ENCODE measurements around the gene WDR82.

The WDR82 gene

DNA sequence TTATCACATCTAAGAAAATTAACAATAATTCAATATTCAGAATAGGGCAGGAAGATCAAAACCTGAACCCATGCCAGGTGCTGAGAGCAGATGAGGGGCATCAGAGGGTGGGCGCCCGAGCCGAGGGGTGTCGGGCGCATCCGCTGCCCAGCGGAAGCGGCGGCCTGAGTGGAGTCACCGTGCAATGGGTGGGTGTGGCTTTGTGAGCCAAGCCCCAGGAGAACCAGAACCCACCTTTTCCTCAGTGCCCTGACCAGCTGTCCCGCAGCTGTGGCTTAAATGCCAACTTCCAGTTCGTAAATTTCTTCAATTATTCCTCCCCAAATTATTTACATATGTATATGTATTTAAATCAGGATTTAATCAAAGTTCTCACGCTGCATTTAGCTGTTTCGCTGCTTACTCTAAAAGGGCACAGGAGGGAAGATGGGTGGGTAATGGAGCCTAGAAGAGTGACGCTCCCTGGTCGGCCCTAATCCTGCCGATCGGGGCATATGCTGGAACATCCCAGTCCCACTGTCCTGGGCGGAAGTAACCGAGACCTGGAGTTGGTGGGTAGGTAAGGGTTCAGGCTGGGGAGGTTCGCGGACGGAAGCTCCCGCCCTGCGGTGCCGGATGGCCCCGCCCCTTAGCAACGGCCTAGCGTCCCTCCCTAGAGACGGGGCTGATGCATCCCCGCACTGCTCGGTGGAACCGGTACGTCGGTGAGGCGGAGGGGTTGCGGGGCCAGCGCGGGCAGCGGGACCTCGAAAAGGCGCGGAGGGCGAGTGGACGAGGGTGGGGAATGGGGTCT is 39.0 kb upstream of the WDR82 start:
- peak overlapping the region; percentile 78 for H3K4me3 ChIP-seq (ENCODE audit: low read length)
- H3K27me3 ChIP-seq (ENCODE audit: insufficient read depth, low read length): peaks cover 24% of the 10 kb centered on the region
- H3K27ac ChIP-seq (ENCODE audit: low read length): no peak overlapping the region
- no peaks in the 10 kb centered on the region for H3K9me3 ChIP-seq (ENCODE audit: insufficient read depth, low read depth, low read length)
- no peaks in the 10 kb centered on the region for H3K36me3 ChIP-seq (ENCODE audit: insufficient read depth, low read depth, low read length)
- no peaks in the 10 kb centered on the region; the same call in 1 of the 2 replicates for H3K4me1 ChIP-seq (ENCODE audit: insufficient read depth, low read length)
- H3K9ac ChIP-seq (ENCODE audit: low read depth, low read length): peak overlapping the region; percentile 26; the same call in 1 of the 2 replicates

DNA sequence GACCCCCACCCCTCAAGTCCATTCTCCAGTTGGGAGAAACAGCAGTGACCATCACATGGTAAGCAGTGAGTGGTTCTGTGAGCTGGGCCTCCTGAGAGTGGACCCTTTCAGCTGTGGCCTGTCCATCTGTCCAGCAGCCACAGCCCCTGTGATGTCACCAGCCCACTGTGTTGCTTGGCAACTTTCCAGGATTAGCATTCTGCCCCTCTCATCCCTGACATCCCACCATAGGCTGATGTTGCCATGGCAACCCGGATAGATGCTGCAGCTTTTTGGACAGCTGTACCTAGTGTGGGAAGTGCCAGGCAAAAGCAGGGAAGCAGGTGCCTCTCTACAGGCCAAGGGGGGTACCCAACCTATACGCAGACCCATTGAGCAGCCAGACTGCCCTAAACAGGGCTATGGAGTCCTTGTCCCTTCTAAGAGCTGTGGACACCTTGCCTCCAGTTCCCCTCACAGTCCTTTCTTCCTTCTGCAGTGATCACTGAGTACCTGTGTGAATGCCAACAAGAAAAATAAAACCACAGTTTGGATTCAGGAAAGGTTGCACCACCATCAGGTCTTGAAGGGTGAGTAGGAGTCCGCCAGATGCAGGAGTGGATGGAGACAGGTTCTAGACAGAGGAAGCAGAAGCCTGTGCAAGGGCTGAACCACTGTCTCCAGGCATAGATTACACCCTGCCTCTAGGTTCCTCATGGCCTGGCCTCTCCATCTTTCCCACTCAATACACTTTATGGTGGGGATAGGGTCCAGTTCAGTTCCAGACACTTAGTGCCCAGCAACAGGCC is 37.7 kb upstream of the WDR82 start, which contains the start of gene DNAH1:
TSS of gene DNAH1 (plus strand) at position 343 of the 788 bp plus-strand sequence. CDS start 6,124 bp downstream, outside the sequence.
- Histone ChIP-seq H3K27ac (ENCODE audit: low read length) (no peak within 1 kb of the TSS), H3K9me3 (ENCODE audit: insufficient read depth, low read depth, low read length) (no peaks in the 10 kb centered on the region), H3K4me1 (ENCODE audit: insufficient read depth, low read length) (no peaks in the 10 kb centered on the region; the same call in 1 of the 2 replicates), H3K9ac (ENCODE audit: low read depth, low read length) (no peak within 1 kb of the TSS; the same call in 1 of the 2 replicates), H3K4me3 (ENCODE audit: low read length) (peak within 1 kb of the TSS; percentile 78; the same call in 1 of the 2 replicates), H3K27me3 (ENCODE audit: insufficient read depth, low read length) (peaks cover 24% of the 10 kb centered on the region), H3K36me3 (ENCODE audit: insufficient read depth, low read depth, low read length) (no peaks in the 10 kb centered on the region)

DNA sequence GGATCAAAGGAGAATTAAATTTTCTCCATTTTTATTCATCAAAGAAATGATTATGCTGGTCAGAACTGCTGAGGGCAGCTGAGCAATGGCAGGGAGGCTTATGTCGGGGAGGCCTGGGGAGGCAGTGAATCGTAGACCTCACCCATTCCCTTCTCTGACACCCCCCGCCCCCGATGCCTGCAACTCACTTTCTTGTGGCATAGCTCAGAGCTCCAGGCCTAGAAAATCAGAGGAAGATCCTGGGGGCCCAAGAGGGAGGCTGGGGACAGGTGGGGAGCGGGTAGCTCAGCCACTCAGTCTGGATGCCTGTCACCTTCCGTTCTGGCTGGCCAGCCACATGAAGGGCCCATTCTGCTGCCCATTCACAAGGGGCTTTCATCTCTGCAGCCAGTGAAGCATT is 36.6 kb upstream of the WDR82 start:
- no peak overlapping the region for H3K4me3 ChIP-seq (ENCODE audit: low read length)
- H3K9ac ChIP-seq (ENCODE audit: low read depth, low read length): no peak overlapping the region
- peaks cover 22% of the 10 kb centered on the region for H3K27me3 ChIP-seq (ENCODE audit: insufficient read depth, low read length)
- H3K4me1 ChIP-seq (ENCODE audit: insufficient read depth, low read length): no peaks in the 10 kb centered on the region; the same call in 1 of the 2 replicates
- H3K9me3 ChIP-seq (ENCODE audit: insufficient read depth, low read depth, low read length): no peaks in the 10 kb centered on the region
- no peaks in the 10 kb centered on the region for H3K36me3 ChIP-seq (ENCODE audit: insufficient read depth, low read depth, low read length)
- H3K27ac ChIP-seq (ENCODE audit: low read length): no peak overlapping the region

DNA sequence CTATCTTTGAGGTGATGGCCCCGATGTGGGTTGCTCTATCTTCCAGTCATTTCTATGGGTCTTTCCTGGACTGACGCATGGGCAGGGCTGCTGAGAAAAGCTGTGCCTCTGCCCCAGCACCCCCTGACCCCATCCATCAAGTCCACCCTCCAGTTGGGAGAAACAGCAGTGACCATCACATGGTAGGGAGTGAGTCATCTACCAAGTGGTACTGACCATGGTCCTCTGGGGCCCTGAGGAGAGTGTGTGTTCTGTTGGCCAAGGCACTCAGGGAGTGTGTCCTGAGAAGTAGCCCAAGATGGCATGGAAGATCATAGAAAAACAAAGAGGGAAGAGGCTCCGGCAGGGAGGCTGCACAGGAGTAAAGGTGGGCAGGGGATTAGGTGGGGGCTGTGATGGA is 36.0 kb upstream of the WDR82 start:
- Histone ChIP-seq H3K27ac (ENCODE audit: low read length) (no peak overlapping the region), H3K9me3 (ENCODE audit: insufficient read depth, low read depth, low read length) (no peaks in the 10 kb centered on the region), H3K4me1 (ENCODE audit: insufficient read depth, low read length) (no peaks in the 10 kb centered on the region; the same call in 1 of the 2 replicates), H3K9ac (ENCODE audit: low read depth, low read length) (no peak overlapping the region), H3K36me3 (ENCODE audit: insufficient read depth, low read depth, low read length) (no peaks in the 10 kb centered on the region), H3K4me3 (ENCODE audit: low read length) (no peak overlapping the region), H3K27me3 (ENCODE audit: insufficient read depth, low read length) (peaks cover 16% of the 10 kb centered on the region)

DNA sequence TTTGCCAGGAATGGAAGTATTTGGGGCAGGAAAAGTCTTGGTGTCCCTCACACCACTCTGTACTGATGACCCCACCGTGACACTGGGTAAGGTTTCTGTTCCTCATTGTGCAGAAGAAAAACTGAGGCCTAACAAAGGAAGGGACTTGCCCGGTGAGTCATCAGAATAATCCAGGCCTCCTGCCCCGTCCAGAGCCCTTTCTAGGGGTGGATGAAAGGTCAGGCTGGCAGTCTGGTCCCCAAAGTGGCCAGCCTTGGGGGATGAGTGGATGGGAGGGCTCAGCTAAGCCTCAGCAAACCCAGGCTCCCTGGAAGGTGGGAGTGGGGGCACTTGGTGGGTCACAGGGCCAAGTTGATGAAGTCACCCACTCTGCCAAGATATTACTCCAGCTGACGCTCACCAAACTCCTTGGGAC is 35.3 kb upstream of the WDR82 start:
- Histone ChIP-seq H3K27me3 (ENCODE audit: insufficient read depth, low read length) (peaks cover 14% of the 10 kb centered on the region), H3K9ac (ENCODE audit: low read depth, low read length) (no peak overlapping the region), H3K4me1 (ENCODE audit: insufficient read depth, low read length) (no peaks in the 10 kb centered on the region; the same call in 1 of the 2 replicates), H3K36me3 (ENCODE audit: insufficient read depth, low read depth, low read length) (no peaks in the 10 kb centered on the region), H3K4me3 (ENCODE audit: low read length) (no peak overlapping the region), H3K27ac (ENCODE audit: low read length) (no peak overlapping the region), H3K9me3 (ENCODE audit: insufficient read depth, low read depth, low read length) (no peaks in the 10 kb centered on the region)

DNA sequence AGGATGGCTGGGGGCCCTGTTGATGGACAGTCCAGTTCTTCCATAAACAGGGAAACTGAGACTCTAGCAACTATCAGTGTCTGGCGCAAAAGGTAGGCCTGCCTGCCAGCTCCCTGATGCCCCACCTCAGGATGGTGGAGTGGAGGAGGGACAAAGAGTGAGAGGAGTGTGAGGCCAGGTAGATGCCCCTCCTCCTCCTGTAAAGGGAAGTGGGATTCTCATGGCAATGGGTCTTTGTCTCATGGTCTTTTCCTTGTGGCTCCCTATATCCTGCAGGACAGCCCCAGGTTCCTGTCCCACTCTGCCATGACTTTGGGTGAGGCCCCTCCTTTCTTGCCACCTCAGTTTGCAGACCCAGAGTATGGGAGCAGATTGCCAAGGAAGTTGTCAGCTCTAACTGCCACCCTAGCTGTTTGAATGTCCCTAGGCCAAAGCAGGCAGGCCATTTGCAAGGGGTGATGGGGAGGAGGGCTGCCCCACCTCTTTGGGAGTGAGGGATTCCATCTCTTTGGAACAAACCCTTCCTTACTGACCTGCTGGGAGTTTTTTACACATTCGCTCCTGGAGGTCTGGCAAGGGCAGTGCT is 34.8 kb upstream of the WDR82 start:
- no peaks in the 10 kb centered on the region for H3K36me3 ChIP-seq (ENCODE audit: insufficient read depth, low read depth, low read length)
- peaks cover 11% of the 10 kb centered on the region for H3K27me3 ChIP-seq (ENCODE audit: insufficient read depth, low read length)
- no peaks in the 10 kb centered on the region for H3K9me3 ChIP-seq (ENCODE audit: insufficient read depth, low read depth, low read length)
- H3K4me1 ChIP-seq (ENCODE audit: insufficient read depth, low read length): no peaks in the 10 kb centered on the region; the same call in 1 of the 2 replicates
- no peak overlapping the region for H3K4me3 ChIP-seq (ENCODE audit: low read length)
- no peak overlapping the region for H3K9ac ChIP-seq (ENCODE audit: low read depth, low read length)
- no peak overlapping the region for H3K27ac ChIP-seq (ENCODE audit: low read length)

DNA sequence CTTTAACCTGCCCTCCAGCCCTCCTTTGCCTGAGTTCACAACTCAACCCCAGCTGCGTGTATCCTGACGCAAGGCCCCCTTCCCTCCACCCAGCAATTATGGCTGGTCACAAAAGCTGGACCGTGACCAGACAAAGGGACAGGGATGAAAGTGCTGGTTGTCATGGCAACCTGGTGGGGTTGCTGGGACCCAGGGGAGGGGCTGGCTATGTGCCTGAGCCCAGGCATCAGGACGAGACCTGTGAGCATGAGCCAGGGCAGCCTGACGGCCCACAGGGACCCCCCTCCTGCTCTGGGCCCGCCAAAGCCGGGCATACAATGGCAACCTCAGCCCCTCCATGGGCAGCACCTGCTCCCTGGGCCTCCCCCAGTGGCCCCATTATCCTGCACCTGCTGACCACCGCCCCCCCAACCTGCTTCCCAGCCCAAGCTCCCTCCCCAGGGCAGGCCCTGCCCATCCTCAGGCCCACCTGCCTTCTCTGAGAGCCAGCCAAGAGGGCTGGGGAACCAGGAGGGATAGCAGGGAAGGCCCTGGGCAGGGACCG is 33.2 kb upstream of the WDR82 start:
- Histone ChIP-seq H3K9me3 (ENCODE audit: insufficient read depth, low read depth, low read length) (no peaks in the 10 kb centered on the region), H3K9ac (ENCODE audit: low read depth, low read length) (no peak overlapping the region), H3K4me3 (ENCODE audit: low read length) (no peak overlapping the region), H3K27me3 (ENCODE audit: insufficient read depth, low read length) (peaks cover 11% of the 10 kb centered on the region), H3K4me1 (ENCODE audit: insufficient read depth, low read length) (no peaks in the 10 kb centered on the region; the same call in 1 of the 2 replicates), H3K36me3 (ENCODE audit: insufficient read depth, low read depth, low read length) (no peaks in the 10 kb centered on the region), H3K27ac (ENCODE audit: low read length) (no peak overlapping the region)

DNA sequence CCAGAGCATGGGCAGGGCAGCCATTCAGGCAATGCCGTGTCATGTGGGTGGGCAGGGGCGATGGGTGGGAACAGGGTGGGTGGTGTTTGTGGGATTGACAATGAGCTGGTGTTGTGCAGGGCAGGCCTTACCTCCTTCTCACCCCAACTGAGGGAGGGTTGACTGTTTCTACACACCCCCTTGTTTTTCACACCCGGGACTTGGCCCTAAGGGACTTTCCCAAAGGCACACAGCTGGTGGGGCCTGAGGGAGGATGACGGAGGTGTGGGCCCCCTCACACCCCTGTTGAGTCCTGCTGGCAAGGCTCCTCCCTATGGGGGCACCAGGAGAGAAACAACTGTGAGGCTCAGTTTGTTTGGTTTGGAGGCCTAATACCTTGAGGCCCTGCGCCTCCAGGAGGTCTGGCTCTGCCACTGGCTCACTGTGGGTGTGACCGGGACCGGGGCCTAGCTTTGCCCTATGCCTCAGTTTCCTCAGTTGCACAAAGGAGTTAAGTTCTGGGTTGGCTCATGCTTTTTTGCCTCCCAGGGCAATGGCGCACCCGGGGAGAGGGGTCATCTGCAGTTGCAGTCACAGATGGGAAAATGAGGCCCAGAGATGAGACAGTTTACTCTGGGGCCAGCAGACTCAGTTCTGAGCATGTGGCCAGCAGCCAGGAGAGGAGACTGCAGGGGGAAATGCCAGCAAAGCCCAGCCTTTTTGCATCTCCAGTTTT is 32.6 kb upstream of the WDR82 start:
- peaks cover 11% of the 10 kb centered on the region for H3K27me3 ChIP-seq (ENCODE audit: insufficient read depth, low read length)
- H3K4me1 ChIP-seq (ENCODE audit: insufficient read depth, low read length): no peaks in the 10 kb centered on the region; the same call in 1 of the 2 replicates
- H3K9me3 ChIP-seq (ENCODE audit: insufficient read depth, low read depth, low read length): no peaks in the 10 kb centered on the region
- no peak overlapping the region for H3K9ac ChIP-seq (ENCODE audit: low read depth, low read length)
- H3K36me3 ChIP-seq (ENCODE audit: insufficient read depth, low read depth, low read length): no peaks in the 10 kb centered on the region
- H3K27ac ChIP-seq (ENCODE audit: low read length): no peak overlapping the region
- no peak overlapping the region for H3K4me3 ChIP-seq (ENCODE audit: low read length)

DNA sequence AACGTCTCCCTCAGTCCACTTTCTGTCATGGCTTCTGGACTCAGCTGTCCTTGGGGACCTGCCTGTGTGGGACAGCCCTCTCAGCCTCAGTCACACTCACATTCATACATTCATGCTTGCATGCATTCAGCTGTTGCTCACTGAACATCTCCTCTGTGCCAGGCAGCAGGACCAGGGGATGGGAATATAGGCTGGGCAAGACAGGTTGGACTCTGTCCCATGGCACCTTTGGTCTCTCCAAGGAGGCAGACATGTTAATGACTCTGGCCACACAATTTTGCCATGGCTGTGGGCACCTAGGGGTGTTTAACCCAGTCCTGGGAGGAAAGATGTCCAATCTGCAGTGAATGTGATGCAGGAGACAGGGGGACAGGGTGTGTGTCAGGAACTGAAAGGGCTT is 29.9 kb upstream of the WDR82 start:
- Histone ChIP-seq H3K9me3 (ENCODE audit: insufficient read depth, low read depth, low read length) (no peaks in the 10 kb centered on the region), H3K27me3 (ENCODE audit: insufficient read depth, low read length) (peaks cover 19% of the 10 kb centered on the region), H3K27ac (ENCODE audit: low read length) (no peak overlapping the region), H3K36me3 (ENCODE audit: insufficient read depth, low read depth, low read length) (no peaks in the 10 kb centered on the region), H3K9ac (ENCODE audit: low read depth, low read length) (no peak overlapping the region), H3K4me1 (ENCODE audit: insufficient read depth, low read length) (no peaks in the 10 kb centered on the region; the same call in 1 of the 2 replicates), H3K4me3 (ENCODE audit: low read length) (no peak overlapping the region)

DNA sequence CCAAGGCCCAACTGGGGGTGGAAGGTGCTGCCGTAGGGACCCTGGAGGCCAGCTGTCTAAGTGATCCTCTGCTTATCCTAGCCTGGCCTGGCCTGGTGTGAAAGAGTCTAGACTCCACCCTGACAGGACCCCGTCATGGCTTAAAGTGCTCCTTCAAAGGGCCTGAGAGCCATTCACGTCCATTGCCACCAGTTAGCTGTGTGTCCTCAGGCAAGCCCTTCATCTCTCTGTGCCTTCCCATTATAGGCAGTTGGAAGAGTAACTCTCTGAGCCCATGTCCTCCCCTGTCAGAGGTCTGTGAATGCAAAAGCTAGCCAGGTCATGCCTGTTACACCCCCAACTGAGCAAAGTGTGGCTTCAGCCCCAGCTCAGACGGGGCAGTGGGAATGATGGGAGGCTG is 28.5 kb upstream of the WDR82 start:
- Histone ChIP-seq H3K36me3 (ENCODE audit: insufficient read depth, low read depth, low read length) (no peaks in the 10 kb centered on the region), H3K4me1 (ENCODE audit: insufficient read depth, low read length) (no peaks in the 10 kb centered on the region; the same call in 1 of the 2 replicates), H3K27ac (ENCODE audit: low read length) (no peak overlapping the region), H3K9me3 (ENCODE audit: insufficient read depth, low read depth, low read length) (no peaks in the 10 kb centered on the region), H3K9ac (ENCODE audit: low read depth, low read length) (no peak overlapping the region), H3K4me3 (ENCODE audit: low read length) (no peak overlapping the region), H3K27me3 (ENCODE audit: insufficient read depth, low read length) (peaks cover 19% of the 10 kb centered on the region)

DNA sequence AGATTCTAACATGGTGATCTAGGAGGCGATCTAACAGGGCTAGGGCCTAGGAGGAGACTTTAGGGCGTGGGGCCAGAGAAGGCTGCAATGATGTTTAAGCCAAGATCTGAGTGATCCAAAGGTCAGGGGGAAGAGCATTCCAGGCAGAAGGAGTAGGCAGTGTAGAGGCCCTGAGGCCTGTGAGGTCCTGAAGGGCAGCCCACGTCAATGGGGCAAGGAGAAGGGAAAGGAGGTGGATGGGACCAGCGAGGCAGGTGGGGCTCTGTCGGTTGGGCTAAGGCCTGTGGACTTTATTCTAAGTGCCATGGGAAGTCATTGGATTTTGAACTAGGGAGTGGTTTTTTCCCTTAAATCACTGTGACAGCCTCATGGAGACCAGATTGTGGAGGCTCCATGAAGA is 27.5 kb upstream of the WDR82 start:
- no peaks in the 10 kb centered on the region for H3K9me3 ChIP-seq (ENCODE audit: insufficient read depth, low read depth, low read length)

More for the DNA sequence above, 27.5 kb upstream of the WDR82 start:
- no peaks in the 10 kb centered on the region for H3K4me1 ChIP-seq (ENCODE audit: insufficient read depth, low read length)
- peaks cover 22% of the 10 kb centered on the region for H3K27me3 ChIP-seq (ENCODE audit: insufficient read depth, low read length)
- no peak overlapping the region for H3K9ac ChIP-seq (ENCODE audit: low read depth, low read length)
- H3K27ac ChIP-seq (ENCODE audit: low read length): no peak overlapping the region
- no peak overlapping the region for H3K4me3 ChIP-seq (ENCODE audit: low read length)
- H3K36me3 ChIP-seq (ENCODE audit: insufficient read depth, low read depth, low read length): no peaks in the 10 kb centered on the region
